Stimulated activated CD4-positive, alpha-beta T cell treated with anti-CD3 and anti-CD28 coated beads, Interleukin-2, amount 100 ng/mL, for 4 hours (primary cell): Measurements from ENCODE around the gene MYO1C.
A peak's percentile ranks its signal among the peaks of the same experiment; 100 is the strongest.
"Not testable (repeated sequence)": the region's sequence is repeated elsewhere in the genome, so short reads cannot be mapped to it uniquely, and the experiment has no call there.

ENCODE experiments used
- DNase-seq: peaks from one replicate; pipeline ENCODE4 v3.0.0-alpha.2; 2020; ENCODE audit warnings: low read depth

Gene MYO1C

DNA sequence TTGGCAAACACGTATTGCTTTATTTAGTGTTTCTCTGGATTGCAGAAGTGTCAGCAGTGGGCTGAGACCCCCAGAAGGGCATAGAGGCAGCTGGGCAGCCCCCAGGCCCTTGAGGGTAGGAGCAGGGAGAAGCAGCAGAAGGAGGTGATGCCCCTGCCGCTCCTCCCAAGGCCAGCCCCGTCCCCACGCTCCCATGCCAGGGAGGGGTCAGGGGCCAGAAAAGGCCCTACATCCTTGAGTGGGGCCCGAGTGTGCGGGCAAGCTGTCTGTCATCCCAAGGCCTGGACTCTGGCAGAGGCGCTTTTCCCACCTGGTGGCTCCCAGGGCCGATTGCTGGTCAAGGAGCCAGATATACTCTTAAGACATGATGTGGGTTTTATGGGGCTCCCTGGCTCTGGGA lies 28.3 kb downstream of the MYO1C start:
- no peak for DNase-seq

DNA sequence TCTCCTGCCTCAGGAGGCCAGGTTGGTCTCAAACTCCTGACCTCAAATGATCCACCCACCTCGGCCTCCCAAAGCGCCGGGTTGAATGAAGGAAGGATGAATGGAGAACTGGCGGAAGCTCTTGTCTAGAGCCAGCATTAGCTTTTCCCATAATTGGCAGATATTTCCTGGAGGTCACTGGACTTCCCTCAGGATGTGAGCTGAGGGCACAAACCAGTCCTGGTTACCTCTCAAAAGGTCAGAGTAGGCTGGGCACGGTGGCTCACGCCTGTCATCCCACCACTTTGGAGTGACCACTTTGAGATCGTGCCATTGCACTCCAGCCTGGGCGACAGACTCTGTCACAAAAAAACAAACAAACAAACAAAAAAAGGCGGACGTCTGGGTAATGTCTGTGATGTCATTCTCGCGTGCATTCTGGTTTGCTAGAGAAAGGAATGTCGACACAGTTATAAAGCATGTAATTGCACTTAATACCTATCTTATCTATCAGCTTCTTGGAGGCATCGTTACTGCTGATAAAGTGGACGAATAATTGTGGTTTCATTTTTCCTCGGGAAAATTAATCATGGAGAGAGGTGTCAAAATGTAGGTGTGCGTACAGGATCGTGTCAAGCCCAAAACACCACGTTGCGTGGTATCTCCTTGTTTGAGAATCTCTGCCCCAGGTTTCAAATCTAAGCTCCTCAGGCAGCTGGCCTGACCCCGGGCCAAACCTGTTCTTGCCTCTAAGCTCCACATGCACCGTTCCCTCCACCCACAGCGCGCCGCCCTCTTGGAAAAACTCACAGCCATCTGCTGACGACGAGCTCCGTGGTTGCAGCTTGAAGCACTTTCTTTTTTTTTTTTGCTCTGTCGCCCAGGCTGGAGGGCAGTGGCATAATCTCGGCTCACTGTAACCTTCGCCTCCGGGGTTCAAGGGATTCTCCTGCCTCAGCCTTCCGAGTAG lies 30.0 kb downstream of the MYO1C start:
- DNase-seq, result no peak

DNA sequence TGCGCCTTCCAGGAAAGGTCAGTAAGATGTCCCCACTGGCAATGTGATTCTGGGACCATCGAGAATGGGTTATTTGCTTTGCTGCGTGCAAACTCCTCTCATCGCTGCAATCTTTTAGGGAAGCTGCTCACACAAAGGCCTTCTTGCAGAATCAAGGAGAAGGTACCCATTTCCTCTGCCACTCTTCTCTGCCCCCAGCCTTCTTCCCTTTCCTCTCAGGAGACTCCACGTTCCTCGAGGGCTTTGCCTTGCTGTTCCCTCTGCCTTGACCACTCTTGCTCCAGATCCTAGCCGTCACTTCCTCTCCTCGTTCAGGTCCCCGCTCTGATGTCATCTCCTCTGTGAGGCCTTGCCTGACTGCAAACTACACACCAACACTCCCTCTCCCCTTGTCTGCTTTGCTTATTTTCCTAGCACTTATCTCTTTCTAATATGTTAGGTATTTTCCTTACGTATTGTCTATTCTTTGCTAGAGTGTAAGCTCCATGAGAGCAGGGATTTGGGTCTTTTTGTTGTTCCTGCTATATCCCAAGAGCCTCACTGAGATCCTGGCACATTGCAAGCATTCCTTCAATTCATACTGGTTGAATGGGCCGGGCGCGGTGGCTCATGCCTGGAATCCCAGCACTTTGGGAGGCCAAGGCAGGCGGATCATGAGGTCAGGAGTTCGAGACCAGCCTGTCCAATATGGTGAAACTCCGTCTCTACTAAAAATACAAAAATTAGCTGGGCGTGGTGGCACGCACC lies 31.1 kb downstream of the MYO1C start:
- DNase-seq, result no peak

DNA sequence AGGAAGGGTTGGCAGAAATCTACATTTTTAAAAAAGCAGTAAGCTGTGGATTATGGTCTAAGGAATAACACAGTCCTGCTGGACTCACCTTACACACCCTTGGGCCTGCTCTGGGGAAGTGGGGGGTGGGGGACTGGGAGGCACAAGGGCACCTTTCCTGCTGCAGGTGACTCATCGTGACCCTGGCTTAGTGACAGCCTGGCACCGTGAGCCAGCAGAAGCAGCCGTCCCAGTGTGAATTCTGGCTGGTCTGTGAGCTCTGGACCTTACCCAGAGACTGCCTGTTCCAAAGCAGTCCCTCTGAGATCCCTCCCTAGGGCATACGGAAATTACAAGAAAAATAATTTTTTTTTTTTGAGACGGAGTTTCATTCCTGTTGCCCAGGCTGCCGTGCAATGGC lies 32.3 kb downstream of the MYO1C start:
- DNase-seq, result no peak

DNA sequence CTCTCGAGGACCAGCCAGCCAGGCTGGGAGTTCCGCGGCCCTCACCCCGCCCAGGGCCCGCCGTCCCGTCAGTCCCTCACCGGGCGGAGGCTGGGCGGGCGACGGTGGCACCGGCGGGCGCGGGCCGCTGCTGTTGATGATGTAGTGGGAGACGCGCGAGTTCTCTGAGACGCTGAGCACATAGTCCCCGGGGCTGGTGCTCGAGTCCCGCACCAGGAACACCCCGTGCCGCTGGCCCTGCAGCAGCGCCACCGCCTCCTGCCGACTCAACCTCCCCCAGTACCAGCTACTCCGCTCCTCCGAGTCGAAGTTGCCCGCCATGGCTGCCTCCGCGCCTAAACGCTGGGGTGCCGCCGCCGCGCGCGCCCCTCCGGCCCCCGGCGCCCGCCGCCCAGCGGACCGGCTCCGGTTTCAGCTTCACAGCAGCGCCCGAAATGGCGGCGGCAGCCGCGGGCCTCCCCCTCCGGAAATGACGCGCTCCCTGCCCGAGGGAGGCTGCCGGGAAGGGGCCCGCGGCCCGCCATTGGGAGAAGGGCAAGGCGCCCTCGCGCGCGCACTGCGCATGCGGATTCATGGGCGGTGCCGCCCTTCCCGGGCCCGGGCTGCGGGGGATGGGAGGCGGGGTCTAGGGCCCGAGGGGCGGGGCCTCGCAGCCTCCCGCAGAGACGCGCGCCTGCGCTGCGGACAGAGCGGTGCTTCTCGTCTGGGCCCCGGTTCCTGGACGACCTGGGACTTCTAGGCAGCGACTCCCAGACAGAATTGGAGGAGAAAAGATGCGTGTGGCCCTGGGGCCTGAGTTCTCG lies 36.5 kb downstream of the MYO1C start, which contains the start of gene CRK:
CRK (minus strand) TSS at position 436 of the 803 bp plus-strand sequence; CDS start at position 321, 115 bp downstream.
- DNase-seq, result peak; percentile 98

DNA sequence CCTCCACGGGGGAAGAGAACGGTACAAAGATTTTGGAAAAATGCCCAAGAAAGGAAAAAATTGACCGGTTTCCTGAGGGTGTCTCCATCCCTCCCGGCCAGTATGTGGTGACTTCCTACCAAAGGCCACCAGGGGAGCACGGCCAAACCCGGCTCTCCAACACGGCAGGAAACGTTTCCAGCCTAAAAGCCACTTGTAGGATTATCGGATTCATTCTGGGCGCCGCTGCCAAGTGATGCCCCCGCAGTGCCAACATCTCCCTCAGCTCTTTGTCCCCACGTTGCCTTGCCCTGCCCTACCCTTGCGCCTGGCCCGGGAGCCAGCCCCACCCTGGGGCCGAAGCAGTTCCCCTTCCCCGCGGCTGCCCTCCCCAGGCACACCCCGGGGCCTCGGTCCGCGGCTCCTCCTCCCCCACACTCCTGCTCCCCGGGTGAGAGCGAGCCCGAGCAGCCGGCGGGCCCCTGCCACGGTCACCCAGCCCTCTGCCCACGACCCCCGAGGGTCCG lies 37.1 kb downstream of the MYO1C start:
- no peak for DNase-seq

DNA sequence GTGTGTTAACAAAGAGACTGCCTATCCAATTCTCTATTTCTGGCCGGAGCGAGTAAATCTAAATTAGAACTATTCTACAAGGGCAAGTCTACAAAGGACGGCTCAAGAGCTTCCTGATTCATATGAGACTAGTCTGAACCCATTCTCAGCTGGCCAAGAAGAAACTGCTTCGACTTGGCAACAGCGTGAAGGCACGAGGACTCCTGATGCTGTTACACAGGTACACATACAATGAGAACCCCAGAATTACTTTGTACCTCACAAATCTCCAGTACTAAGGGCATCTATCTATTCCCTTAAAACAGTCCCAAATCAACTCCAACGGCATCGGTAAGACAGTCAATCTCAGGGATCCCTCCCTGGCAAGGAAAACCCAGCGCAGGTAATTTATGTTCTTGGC lies 37.9 kb downstream of the MYO1C start:
- no peak for DNase-seq

DNA sequence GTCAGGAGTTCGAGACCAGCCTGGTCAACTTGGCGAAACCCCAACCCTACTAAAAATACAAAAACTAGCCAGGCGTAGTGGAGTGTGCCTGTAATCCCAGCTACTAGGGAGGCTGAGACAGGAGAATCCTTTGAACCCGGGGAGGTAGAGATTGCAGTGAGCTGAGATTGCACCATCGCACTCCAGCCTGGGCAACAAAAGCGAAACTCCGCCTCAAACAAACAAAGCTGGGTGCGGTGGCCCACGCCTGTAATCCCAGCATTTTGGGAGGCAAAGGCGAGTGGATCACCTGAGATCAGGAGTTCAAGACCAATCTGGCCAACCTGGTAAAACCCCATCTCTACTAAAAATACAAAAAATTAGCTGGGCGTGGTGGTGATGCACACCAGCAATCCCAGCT lies 38.8 kb downstream of the MYO1C start:
- DNase-seq, result not testable (repeated sequence)

DNA sequence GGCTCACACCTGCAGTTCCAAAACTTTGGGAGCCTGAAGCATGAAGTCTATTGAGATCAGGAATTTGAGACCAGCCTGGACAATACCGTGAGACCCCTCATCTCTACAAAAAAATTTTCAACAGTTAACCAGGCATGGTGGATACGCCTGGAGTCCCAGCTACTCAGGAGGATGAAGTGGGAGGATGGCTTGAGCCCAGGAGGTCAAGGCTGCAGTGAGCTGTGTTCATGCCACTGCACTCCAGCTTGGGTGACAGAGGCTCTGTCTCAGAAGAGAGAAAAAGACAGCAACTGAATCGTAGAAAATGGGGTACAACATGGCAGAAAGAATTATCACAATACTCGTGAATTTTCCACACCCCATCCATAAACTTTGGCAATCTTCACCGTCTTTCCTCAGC lies 39.6 kb downstream of the MYO1C start:
- no peak for DNase-seq

DNA sequence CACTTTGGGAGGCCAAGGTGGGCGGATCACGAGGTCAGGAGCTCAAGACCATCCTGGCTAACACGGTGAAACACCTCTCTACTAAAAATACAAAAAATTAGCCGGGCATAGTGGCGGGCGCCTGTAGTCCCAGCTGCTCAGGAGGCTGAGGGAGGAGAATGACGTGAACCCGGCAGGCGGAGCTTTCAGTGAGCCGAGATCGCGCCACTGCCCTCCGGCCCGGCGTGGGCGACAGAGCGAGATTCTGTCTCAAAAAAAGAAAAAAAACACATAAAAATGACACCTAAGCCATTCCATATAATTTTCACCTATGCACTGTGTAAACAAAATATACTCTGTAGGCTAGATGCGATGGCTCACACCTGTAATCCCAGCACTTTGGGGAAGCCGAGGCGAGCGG lies 42.2 kb downstream of the MYO1C start:
- not testable (repeated sequence) for DNase-seq

DNA sequence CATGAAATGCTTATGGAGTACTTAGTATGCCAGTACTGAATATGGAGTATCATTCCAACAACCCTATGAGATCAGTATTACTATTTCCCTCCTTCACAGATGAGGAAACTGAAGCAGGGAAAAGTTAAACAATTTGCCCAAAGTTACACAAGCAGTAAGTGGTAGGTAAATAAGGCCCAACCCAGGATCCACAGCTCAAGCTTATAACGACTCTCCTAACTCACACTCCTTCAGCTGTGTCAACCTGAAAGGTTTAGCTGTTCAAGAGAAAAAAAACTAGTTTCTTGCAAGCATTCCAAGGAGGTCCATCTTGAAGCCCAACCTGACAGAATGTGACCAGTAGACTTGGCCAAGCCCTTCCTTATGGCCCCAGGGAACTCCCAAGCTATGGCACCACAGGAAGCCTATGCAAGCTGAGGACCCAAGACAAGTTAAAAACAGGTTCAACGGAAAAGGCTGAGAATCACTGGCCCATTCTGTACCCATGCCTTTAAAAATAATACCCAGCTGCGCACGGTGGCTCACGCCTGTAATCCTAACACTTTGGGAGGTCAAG lies 43.0 kb downstream of the MYO1C start:
- DNase-seq, result no peak

DNA sequence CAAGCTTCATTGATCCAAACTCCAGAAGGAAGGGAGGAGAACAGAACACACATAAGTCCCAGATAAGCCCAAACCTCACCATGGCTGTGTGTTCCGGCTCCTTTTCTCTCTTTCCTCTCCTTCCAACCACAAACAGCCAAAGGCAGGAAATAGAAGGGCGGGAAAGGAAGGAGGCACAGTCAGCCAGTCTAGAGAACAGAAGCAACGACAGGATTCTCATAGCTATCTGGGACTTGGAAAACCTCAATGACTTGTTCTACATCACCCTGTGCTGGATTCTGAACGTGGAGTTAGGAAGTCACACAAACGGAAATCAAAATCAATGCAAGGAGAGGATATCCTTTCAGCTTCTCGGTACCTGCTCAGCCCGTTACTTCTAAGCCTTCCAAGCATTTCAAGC lies 45.4 kb downstream of the MYO1C start:
- DNase-seq, result no peak

DNA sequence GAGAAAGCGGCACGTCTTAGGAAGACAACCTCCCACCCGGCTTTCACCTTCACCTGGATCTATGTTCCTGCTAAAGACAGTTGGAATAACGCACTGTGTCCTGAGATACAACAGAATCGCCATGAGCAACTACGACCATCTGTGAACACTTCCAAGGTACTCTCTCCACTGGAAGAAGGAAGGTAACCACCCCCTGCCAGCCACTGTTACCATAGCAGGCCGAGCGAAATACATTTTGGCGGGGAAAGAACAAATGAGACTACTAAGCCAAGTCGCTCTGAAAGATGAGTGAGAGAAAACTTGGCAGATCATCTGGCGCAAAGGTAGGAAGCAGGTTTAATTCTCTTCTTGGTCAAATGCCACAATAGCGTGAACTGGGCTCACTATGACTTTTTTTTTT lies 46.3 kb downstream of the MYO1C start:
- DNase-seq, result no peak

DNA sequence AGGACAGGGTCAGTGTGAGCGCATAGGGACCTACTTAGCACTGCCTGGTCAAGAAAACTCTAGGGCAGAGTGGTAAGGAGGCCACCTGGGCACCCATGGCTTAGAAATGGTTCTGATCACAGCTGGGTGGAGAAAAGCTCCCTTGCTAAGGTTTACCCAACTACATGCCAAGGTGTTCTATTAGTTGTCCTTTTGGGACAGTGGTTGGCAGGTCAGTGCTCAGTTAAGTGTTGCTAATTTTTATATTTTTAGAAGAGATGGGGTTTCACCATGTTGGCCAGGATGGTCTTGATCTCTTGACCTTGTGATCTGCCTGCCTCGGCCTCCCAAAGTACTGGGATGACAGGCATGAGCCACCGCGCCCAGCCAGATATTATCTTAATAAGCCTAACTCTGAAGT lies 46.8 kb downstream of the MYO1C start:
- DNase-seq, result not testable (repeated sequence)

DNA sequence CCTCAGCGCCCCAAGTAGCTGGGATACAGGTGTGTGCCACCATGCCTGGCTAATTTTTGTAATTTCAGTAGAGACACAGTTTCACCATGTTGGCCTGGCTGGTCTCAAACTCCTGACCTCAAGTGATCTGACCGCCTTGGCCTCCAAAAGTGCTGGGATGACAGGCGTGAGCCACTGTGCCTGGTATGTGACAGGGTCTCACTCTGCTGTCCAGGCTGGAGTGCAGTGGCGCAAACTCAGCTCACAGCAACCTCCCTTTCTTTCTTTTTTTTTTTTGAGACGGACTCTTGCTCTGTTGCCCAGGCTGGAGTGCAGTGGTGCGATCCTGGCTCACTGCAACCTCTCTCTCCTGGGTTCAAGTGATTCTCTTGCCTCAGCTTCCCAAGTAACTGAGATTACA lies 49.8 kb downstream of the MYO1C start:
- not testable (repeated sequence) for DNase-seq

DNA sequence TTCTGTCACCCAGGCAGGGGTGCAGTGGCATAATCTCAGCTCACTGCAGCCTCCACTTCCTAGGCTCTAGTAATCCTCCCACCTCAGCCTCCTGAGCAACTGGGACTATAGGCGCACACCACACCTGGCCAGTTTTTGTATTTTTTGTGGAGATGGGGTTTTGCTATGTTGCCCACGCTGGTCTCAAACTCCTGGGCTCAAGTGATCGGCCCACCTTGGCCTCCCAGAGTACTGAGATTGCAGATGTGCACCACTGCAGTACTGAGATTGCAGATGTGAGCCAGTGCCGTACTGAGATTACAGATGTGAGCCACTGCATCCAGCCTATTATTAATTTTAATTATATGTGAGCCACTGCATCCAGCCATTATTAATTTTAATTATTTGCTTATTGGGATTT lies 50.3 kb downstream of the MYO1C start:
- DNase-seq, result no peak

DNA sequence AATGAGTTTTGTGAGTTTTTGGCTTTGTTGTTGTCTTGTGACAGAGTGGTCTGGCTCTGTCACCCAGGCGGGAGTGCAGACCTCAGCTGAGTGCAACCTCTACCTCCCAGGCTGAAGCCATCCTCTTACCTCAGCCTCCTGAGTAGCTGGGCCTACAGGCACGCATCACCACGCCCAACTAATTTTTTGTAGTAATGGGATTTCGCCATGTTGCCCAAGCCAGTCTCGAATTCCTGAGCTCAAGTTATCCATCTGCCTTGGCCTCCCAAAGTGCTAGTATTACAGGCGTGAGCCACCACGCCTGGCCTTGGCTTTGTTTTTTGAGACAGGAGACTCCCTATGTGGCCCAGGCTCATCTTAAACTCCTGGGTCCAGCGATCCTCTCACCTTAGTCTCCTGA lies 51.6 kb downstream of the MYO1C start:
- no peak for DNase-seq

DNA sequence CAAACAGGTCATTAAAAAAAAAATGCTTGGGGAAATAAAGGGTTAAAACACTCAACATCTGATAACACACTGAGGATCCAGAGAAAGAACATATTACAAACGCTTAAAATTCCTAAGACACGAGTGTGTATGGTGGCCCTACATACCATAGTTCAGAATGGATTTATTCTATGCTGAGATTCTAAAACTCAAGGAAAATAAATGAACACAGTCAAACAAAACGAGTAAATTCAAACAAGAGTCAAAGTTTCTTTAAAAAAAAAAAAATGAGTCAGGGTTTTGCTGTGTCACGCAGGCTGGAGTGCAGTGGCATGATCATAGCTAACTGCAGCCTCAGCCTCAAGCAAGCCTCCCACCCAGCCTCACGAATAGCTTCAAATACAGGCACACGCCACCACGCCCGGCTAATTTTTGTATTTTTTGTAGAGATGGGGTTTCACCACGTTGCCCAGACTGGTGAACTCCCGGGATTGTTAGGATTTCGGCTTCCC lies 53.8 kb downstream of the MYO1C start:
- no peak for DNase-seq

DNA sequence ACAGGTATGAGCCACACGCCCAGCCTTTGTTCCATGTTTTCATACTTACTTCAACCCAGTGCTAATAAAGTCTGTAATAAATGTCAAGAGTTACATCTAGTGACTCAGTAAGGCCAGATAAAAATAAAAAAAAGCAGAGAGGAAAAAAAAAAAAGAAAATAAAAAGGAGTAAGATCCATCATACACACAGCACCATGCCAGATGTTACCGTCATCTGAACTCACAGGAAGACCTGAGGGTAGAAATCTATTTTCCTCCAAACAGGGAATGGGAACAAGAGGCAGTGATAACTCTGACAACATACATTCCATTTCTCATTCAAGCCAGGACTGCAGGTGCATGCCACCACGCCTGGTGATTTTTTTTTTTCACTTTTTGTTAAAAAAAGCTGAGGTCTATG lies 57.2 kb downstream of the MYO1C start:
- no peak for DNase-seq

DNA sequence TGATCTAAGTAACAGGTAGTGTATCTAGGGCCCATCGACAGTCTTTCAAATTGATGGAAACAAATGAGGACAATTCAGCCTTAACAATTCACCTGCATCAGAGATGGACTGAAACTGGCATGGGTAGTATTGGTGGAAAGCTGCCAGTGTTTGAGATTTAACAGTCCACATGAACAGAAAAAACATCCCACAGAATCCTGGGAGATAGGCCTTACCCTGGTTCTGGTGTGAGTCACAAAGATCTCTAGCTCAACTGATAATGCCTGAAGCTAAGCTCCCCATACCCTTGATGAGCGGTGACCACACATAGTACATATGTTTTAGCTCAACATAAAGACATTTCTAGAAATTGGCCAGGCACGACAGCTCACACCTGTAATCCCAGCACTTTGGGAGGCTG lies 58.3 kb downstream of the MYO1C start:
- no peak for DNase-seq

DNA sequence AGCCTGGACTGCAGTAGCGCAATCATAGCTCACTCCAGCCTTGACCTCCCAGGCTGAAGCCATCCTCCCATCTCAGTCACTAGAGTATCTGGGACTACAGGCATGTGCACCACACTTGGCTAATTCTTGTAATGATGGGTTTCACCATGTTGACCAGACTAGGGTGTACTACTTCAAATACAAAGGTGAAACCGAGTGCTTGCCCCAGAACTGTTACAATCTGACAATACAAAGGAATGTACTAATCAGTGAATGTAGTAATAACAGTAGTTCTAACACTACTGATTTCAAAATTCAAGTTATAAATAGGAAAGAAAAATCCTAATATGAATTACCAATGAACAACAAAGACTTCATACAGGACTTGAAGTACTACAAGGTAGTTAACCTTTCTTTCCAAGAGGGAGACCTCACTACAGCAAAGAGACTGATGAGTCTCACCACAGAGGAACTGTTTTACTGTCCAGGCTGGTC lies 60.8 kb downstream of the MYO1C start:
- no peak for DNase-seq
